IMR-90 (cell line): ENCODE results near the gene PANK4. TPM values are rescaled to one million over a fixed set of nuclear protein-coding genes. Genes with fewer than 3 reads are reported as not detected.

Experiments
- ATAC-seq: fragments of 200-7000 bp; cut with Tn5 transposase; 2 replicates; pipeline ENCODE4 v1.9.1; 2020; ENCODE audit warnings: low read depth, mild to moderate bottlenecking, moderate library complexity
- BruUV-seq: library from RNA; stranded (reverse); fragments of 400-500 nt; replicated peaks from 2 replicates; lab custom pipeline; 2021; lab: Mats Ljungman, UMichigan
- CTCF ChIA-PET: fragments of 300-600 bp; formaldehyde crosslinking; extraction: SDS; loops from one replicate; lab custom pipeline; 2021; ENCODE audit warnings: antibody characterized with exemption; lab: Yijun Ruan, JAX
- POLR2A ChIA-PET: fragments of 300-600 bp; sonication (Branson Sonifier 250); formaldehyde crosslinking; loops from one replicate; lab custom pipeline; 2022; ENCODE audit warnings: antibody characterized with exemption; ENCODE audit not compliant: unreplicated experiment; lab: Charles Lee
- DNase-seq: peaks from one replicate; pipeline ENCODE4 v3.0.0; 2013
- H2AFZ ChIP-seq: replicated peaks from 2 replicates; pipeline ENCODE3; 2013; ENCODE audit warnings: low read length, mild to moderate bottlenecking; ENCODE audit not compliant: poor library complexity
- H2AK5ac ChIP-seq: 2 replicates; pipeline ENCODE4 v1.6.1; 2013; ENCODE audit warnings: low read depth, low read length, inconsistent platforms
- H2AK9ac ChIP-seq: replicated peaks from 2 replicates; pipeline ENCODE3; 2013; ENCODE audit warnings: mild to moderate bottlenecking, low read depth, low read length, moderate library complexity; ENCODE audit not compliant: poor library complexity
- H2BK120ac ChIP-seq: 2 replicates; pipeline ENCODE4 v1.6.1; 2013; ENCODE audit warnings: low read depth, low read length, inconsistent platforms
- H2BK15ac ChIP-seq: 3 replicates; pipeline ENCODE4 v1.6.1; 2013; ENCODE audit warnings: low read depth, low read length, inconsistent platforms
- H2BK20ac ChIP-seq: 2 replicates; pipeline ENCODE4 v1.6.1; 2013; ENCODE audit warnings: low read depth, mild to moderate bottlenecking, inconsistent platforms, low read length, moderate library complexity
- H2BK5ac ChIP-seq: 2 replicates; pipeline ENCODE4 v1.6.1; 2013; ENCODE audit warnings: mild to moderate bottlenecking, low read depth, low read length, inconsistent platforms; ENCODE audit not compliant: poor library complexity, severe bottlenecking
- H3K14ac ChIP-seq: replicated peaks from 2 replicates; pipeline ENCODE4 v1.6.1; 2013; ENCODE audit warnings: low read depth, low read length, inconsistent platforms
- H3K18ac ChIP-seq: 2 replicates; pipeline ENCODE4 v1.6.1; 2013; ENCODE audit warnings: low read depth, low read length, control low read depth
- H3K23ac ChIP-seq: 2 replicates; pipeline ENCODE4 v1.6.1; 2013; ENCODE audit warnings: low read depth, low read length, inconsistent platforms
- H3K27ac ChIP-seq: 2 replicates; pipeline ENCODE4 v1.5.1; 2013; ENCODE audit warnings: mild to moderate bottlenecking, control low read depth, low read length; ENCODE audit not compliant: insufficient read depth
- H3K27me3 ChIP-seq: 2 replicates; pipeline ENCODE4 v1.6.1; 2013; ENCODE audit warnings: low read length; ENCODE audit not compliant: control insufficient read depth, insufficient read depth
- H3K36me3 ChIP-seq: 2 replicates; pipeline ENCODE4 v1.6.1; 2013; ENCODE audit warnings: low read length, mixed read lengths; ENCODE audit not compliant: control insufficient read depth, insufficient read depth
- H3K4ac ChIP-seq: 2 replicates; pipeline ENCODE4 v1.6.1; 2013; ENCODE audit warnings: low read depth, low read length, inconsistent platforms
- H3K4me1 ChIP-seq: 2 replicates; pipeline ENCODE4 v1.6.1; 2013; ENCODE audit warnings: low read length, mixed read lengths; ENCODE audit not compliant: control insufficient read depth, insufficient read depth
- H3K4me2 ChIP-seq: 2 replicates; pipeline ENCODE4 v1.6.1; 2013; ENCODE audit warnings: low read depth, mild to moderate bottlenecking, control low read depth, low read length, moderate library complexity
- H3K4me3 ChIP-seq: 2 replicates; pipeline ENCODE4 v1.5.1; 2013; ENCODE audit warnings: low read depth, mild to moderate bottlenecking, control low read depth, low read length, moderate library complexity; ENCODE audit not compliant: insufficient read depth
- H3K56ac ChIP-seq: 2 replicates; pipeline ENCODE4 v1.6.1; 2013; ENCODE audit warnings: low read length, inconsistent platforms; ENCODE audit not compliant: insufficient read depth; ENCODE audit errors: extremely low read depth
- H3K79me1 ChIP-seq, 2 experiments: 2 replicates each; pipeline ENCODE4 v1.6.1; 2013; ENCODE audit warnings: low read length in 2 of 2, inconsistent platforms in 1 of 2, low read depth in 1 of 2
- H3K9ac ChIP-seq: 2 replicates; pipeline ENCODE4 v1.6.1; 2013; ENCODE audit warnings: low read depth, low read length, control low read depth
- H3K9me1 ChIP-seq: 2 replicates; pipeline ENCODE4 v1.6.1; 2013; ENCODE audit warnings: low read length, inconsistent platforms; ENCODE audit not compliant: insufficient read depth
- H3K9me3 ChIP-seq: 2 replicates; pipeline ENCODE4 v1.6.1; 2013; ENCODE audit warnings: low read length; ENCODE audit not compliant: control insufficient read depth, insufficient read depth
- H4K20me1 ChIP-seq: 2 replicates; pipeline ENCODE4 v1.6.1; 2013; ENCODE audit warnings: low read length, inconsistent platforms; ENCODE audit not compliant: insufficient read depth
- H4K5ac ChIP-seq: 2 replicates; pipeline ENCODE4 v1.6.1; 2013; ENCODE audit warnings: mild to moderate bottlenecking, low read depth, low read length, control low read depth
- H4K8ac ChIP-seq, 2 experiments: 2 replicates each; pipeline ENCODE4 v1.6.1; 2013; ENCODE audit warnings: low read depth in 2 of 2, low read length in 2 of 2, control low read depth in 1 of 2, inconsistent platforms in 1 of 2
- H4K91ac ChIP-seq: 2 replicates; pipeline ENCODE4 v1.6.1; 2013; ENCODE audit warnings: low read depth, low read length, inconsistent platforms; ENCODE audit not compliant: insufficient read depth
- RAD21 ChIP-seq: IDR thresholded peaks from 2 replicates; pipeline ENCODE4 v1.6.1; 2012; ENCODE audit warnings: low read length, improper control_type of control experiment
- WGBS, 2 experiments: methylation state at CpG; one replicate each; pipeline versions ENCODE4 v1.1.5 to v1.1.7; 2013; ENCODE audit warnings: missing lambda C conversion rate in 2 of 2; ENCODE audit not compliant: insufficient read length in 1 of 2; ENCODE audit errors: extremely low coverage in 2 of 2; 5-methylcytosine and 5-hydroxymethylcytosine counted together
- dilution Hi-C: fragments of 300-500 bp; cut with HindIII; formaldehyde crosslinking; loops from one replicate; pipeline ENCODE4 v1.14.3; 2018; ENCODE audit warnings: low sequenced_read_pairs; ENCODE audit not compliant: unreplicated experiment
- in situ Hi-C: fragments of 300-500 bp; cut with MboI; formaldehyde crosslinking; loops from 3 replicates; pipeline ENCODE4 v1.14.3; 2019; ENCODE audit warnings: low sequenced_read_pairs, inconsistent platforms, mixed read lengths
- intact Hi-C: fragments of 100-400 bp; cut with micrococcal nuclease; formaldehyde crosslinking; loops from 2 replicates; pipeline ENCODE4 v1.10.0; 2022
- polyA plus RNA-seq, 3 experiments: library from polyadenylated mRNA; depleted of rRNA; stranded (reverse); fragments of >200 nt; gene quantifications; 2 replicates each; pipeline ENCODE4 v1.2.3, GENCODE V29; 2012; ENCODE audit warnings: low replicate concordance in 1 of 3
- total RNA-seq: library from RNA; depleted of rRNA; stranded (reverse); fragments of >200 nt; gene quantifications from 2 replicates; pipeline ENCODE4 v1.2.3, GENCODE V29; 2012

Gene PANK4
- total and polyA plus RNA-seq, 2 of the 4 experiments (the other 2 are of a cell fraction), result 14.0 to 18.5 TPM

DNA sequence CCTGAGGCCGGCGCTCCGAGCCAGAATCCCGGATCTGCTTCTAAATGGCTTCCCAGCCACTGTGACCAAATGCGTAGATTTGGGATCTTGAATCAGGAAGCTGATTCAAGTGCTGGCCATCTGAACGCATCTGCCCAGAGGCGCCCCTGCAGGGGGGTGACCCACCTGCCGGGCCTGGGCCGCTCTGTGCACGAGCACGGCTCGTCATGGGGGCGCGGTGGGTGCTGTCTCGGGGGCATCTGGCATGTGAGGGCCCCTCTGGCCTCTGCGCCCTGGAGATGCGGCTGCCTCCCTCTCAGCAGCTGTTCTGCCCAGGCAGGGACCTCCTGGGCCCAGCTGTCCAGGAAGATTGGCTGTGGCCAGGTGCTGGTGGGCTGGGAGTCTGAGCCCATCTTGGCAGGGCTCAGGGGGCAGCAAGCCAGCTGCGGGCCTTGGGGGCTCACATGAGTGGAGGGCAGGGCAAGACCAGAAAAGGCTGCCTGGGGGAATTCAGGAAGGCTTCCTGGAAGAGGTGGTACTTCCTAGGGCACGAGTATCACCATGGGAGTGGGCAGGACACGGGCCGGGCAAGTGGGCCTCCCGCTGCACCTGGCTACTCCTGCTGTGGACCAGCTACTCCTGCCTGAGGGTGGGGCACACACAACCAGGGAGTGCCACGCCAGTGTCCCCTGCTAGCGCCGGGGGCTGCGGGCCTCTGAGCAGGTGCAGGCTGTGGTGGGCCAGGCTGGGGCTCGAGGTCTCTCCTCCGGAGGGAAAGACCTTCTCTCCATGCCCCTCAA, 25.2 kb downstream of the PANK4 start:
- no peak overlapping the region for H4K8ac ChIP-seq
- in situ Hi-C loops, result no loop called here
- no peak overlapping the region for H2AK5ac ChIP-seq
- no peak overlapping the region for H4K5ac ChIP-seq
- H3K9ac ChIP-seq, result no peak overlapping the region
- no peak for TF ChIP-seq RAD21
- no peak overlapping the region for H3K4me3 ChIP-seq
- H3K14ac ChIP-seq, result no peak overlapping the region
- no peak overlapping the region for H2BK5ac ChIP-seq
- no peaks in the 10 kb centered on the region for H3K9me3 ChIP-seq
- BruUV-seq, result no TSS peak
- H2AFZ ChIP-seq, result no peak overlapping the region
- no peaks in the 10 kb centered on the region; the same call in 1 of the 2 replicates for H4K20me1 ChIP-seq
- H4K91ac ChIP-seq, result no peak overlapping the region
- no peaks in the 10 kb centered on the region for H3K79me1 ChIP-seq
- dilution Hi-C loops, result no loop called here
- H3K4me1 ChIP-seq, result peaks cover 2% of the 10 kb centered on the region; the same call in 1 of the 2 replicates
- no peak overlapping the region for H3K4ac ChIP-seq
- no peak overlapping the region for H3K56ac ChIP-seq
- ATAC-seq, result no peak
- H3K4me2 ChIP-seq, result no peak overlapping the region
- H2BK120ac ChIP-seq, result no peak overlapping the region
- ChIA-PET POLR2A (no interaction called here), CTCF (no interaction called here)
- H2AK9ac ChIP-seq, result no peak overlapping the region
- WGBS, 2 experiments, result 64% methylated on average over 13 of the region's 28 CpGs; no CpG with 5 or more reads in 1 of the 2 experiments
- no peaks in the 10 kb centered on the region for H3K9me1 ChIP-seq
- intact Hi-C loops, result no loop called here
- H3K27ac ChIP-seq, result no peak overlapping the region
- H2BK20ac ChIP-seq, result no peak overlapping the region
- peaks cover 12% of the 10 kb centered on the region; the same call in 1 of the 2 replicates for H3K27me3 ChIP-seq
- H3K36me3 ChIP-seq, result no peaks in the 10 kb centered on the region
- H2BK15ac ChIP-seq, result no peak overlapping the region
- no peak overlapping the region for H3K18ac ChIP-seq
- H3K23ac ChIP-seq, result no peak overlapping the region
- no peak for DNase-seq
